Activated CD4-positive, alpha-beta T cell treated with anti-CD3 and anti-CD28 coated beads, Interleukin-2, amount 50 U/mL, for 24 hours (primary cell): ENCODE measurements around the gene ANKRD13B.
"Not testable (repeated sequence)": the region's sequence is repeated elsewhere in the genome, so short reads cannot be mapped to it uniquely, and the experiment has no call there.

Experiments
- DNase-seq, 2 donors: peaks; one replicate each; pipeline ENCODE4 v3.0.0-alpha.2; 2020; ENCODE audit warnings: low read depth in 1 of 2, low spot score in 1 of 2

Gene ANKRD13B

DNA sequence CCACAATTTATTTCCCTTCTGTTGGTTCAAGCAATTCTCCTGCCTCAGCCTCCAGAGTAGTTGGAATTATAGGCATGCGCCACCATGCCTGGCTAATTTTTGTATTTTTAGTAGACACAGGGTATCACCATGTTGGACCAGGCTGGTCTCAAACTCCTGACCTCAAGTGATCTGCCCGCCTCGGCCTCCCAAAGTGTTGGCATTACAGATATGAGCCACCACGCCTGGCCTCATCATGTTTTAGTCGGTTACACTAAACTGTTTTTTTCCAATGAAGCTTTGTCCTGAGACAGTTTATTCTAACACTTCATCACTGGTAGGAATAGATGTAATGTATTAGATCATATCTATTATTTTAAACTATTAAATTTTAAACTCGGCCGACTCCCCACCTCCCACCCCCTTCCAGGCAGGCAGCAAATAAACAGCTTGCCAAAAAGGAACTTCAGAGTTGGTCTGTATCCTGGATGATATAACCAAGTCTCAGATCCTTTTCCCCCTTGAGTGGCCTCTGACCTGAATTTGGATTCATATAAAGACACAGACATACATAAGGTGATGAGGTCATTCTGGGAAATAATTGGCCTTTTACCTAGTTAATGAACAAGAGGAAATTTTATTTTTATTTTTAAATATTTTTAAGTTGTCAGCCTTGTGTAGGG is 48.2 kb downstream of the ANKRD13B start:
- no peak for DNase-seq

DNA sequence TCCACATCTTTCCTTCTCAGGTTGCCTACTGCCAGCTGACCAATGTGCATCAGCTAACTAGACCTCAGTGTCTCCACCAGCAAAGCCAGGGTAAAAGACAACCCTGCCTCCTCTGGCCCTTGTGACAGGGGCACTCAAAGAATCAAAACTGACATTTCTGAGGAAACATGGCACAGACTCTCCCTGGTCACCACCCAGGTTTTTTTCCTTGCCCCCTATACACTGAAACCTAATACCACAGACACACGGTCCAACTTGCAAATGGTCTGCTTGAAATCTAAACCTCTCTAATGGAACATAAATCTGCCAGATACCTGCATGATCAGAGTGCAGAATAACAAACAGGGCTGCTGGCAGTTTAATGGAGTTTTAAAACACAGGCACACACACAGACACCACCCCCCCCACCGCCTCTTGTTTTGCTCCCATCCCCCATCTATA is 49.3 kb downstream of the ANKRD13B start:
- no peak for DNase-seq

DNA sequence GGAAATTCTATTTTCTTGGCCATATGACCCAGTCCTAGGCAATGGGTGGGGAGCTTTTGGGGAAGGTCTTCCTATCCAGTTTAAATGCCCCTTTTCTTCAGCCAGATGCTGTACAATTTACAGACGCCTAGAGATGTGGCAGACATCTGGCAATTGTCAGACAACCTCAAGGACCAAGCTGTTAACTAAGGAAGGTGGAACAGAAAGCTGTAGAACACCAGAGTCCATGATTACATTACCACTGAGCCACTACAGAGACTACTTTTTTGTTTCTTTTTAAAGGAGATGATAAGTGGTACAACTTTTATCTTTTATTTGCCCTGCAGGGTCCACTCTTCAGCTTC is 50.9 kb downstream of the ANKRD13B start:
- no peak for DNase-seq

DNA sequence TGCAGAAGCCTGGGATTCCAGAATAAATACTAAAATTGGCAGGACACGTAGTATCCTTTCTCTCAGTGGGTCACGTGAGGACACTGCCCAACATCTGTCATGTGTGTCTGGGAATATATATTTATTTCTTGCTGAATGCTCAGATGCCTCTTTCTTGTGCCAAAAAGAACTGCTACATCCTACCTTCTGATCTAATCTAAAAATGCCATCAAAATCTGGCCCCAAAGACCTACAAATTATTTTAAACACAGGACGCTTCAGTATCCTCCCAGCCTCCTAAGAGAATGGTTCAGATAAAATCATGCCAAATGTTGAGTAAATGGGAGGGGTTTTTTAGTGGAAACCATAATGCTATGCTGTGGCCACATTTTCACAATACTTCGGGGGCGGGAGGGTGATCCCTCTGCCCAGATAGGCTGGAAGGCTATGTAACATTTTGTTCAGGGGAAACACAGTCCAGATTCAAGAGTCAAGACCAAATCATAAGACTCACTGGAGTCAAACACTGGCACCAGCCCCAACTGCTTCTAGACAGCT is 52.7 kb downstream of the ANKRD13B start:
- DNase-seq = no peak

DNA sequence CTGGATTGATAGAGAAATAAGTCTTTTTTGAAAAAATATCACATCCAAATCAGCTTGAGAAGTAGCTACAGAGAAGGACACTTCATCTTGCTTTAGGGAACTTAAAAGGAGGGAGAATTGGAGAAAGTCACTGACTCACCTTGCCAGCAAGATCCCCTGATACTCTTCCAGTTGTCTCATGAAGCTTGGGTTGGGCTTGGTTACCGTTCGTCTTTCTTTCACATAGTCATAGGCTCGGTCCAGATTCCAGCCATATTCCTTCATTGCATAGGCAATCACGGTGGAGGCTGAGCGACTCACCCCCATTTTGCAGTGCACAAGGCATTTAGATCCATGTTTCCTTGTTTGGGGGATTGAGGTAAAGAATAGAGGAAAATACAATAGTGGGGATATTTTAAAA is 55.1 kb downstream of the ANKRD13B start:
- no peak for DNase-seq

DNA sequence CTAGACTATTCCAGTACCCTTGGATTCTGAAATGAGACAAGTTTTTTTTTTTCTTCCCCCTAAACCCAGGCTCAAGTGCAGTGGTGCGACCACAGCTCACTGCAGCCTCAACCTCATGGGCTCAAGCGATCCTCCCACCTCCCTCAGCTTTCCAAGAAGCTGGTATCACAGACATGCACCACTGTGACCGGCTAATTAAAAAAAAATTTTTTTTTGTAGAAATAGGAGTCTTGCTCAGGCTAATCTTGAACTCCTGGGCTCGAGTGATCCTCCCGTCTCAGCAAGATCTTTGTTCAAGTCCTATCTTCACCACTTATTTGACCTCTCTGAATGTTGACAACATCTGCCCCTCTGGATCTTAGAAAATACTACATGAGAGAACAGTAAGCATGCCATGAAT is 56.4 kb downstream of the ANKRD13B start:
- no peak for DNase-seq

DNA sequence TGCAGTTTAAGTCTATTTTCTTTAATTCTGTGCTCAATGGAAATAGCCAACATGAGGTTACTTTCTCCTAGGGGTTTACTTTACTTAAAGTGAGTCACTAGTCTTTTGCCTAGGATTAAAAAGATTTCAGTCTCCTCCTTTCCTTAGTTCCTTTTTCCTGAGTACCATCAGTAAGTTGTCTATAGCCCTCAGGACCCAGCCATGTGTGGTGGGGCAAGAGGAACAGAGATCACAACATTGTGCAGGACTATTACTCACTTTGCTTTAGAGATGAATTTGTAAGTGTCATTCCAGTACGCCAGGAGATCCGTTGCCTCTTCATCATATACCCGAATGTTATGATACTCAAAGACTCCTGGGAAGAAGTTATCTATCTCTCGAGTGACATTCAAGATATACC is 57.5 kb downstream of the ANKRD13B start:
- DNase-seq = no peak

DNA sequence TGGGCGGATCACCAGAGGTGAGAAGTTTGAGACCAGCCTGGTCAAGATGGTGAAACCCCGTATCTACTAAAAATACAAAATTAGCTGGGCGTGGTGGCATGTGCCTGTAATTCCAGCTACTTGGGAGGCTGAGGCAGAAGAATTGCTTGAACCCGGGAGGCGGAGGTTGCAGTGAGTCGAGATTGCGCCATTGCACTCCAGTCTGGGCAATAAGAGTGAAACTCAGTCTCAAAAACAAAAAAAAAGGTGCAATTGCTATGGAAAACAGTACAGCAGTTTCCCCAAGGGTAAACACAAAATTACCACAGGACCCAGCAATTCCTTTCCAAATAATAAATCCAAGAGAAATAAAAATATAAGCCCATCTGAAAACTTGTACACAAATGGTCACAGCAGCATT is 59.0 kb downstream of the ANKRD13B start:
- DNase-seq = not testable (repeated sequence)

DNA sequence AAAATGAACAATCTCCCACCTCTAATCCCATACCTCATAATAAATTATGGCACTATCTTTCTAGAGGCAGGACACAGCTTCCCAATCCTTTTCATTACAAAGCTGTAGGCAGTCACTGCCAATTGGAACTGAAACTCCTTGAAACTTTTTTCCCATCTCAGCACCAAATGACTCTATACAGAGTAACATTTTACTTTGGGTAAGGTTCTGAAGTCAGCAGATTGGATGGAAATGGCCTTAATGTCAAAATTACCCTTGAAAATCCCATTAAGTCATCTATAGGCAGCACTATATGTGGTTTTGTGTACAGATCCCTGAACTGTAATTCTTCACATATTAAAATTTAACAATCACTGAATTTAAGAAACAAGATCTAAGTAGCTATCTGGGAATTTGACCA is 60.0 kb downstream of the ANKRD13B start:
- no peak for DNase-seq

DNA sequence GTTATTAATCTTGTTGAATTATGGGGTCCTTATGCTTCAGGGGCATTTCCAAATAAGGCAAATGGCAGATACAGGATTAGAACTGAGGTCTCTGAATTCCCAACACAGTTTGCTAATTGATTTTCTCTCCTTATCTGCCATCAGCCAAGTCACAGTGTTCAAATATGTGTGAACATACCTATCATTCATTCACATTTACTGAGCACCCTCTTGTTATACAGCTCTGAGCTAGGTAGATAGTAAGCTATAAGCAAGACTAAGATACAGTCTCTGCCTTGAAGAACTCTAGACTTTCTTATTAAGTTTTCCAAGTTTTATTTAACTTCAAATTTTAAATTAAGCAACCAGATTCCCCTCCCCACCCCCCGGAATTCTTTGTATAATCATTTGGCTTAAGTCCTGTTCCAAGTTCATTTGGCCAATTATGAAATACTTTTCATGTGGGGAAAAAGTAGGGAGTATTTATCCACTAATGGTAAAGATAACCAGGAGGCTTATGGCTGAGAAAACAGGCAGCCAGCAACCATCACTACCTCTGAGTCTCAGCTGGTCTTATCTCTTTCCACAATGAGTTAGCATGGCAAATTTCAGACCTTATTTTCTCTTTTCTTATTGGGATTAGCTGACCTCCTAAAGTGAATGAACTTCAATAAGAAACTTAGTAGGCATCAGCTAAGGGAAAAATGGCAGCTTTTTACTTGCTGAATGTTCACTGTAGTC is 61.2 kb downstream of the ANKRD13B start:
- DNase-seq = no peak

DNA sequence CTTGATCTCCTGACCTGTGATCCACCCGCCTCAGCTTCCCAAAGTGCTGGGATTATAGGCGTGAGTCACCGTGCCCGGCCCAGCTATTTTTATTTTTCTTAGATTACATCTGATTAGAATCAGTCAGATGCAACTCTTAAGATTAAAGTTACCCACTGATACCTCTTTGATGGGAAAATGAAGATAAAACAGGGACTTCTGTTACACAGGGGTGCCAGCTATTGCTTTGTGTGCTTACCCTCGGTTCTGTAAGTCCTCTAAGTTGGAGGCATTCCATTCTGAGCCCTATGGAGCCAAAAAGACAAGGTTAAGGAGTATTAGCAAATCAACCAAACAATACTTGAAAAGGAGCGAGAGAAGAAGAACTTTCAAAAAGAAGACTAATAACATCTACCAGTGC is 62.4 kb downstream of the ANKRD13B start:
- DNase-seq = no peak

DNA sequence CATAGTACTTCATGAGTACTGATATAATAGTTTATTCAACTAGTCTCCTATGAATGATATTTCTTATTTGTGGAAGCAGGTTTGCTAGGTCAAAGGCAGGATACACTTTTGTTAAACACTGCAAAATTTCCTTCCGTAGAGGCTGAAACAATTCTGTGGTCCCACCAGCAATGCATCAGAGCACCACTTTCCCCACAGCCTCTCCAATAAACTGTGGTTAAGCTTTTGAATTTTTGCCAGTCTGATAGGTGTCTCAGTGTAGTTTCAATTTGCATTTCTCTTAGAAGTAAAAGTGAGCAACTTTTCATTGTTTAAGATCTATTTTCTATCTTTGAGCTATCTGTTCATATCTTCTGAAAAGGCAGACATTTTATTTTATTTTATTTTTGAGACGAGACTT is 66.2 kb downstream of the ANKRD13B start:
- DNase-seq = no peak

DNA sequence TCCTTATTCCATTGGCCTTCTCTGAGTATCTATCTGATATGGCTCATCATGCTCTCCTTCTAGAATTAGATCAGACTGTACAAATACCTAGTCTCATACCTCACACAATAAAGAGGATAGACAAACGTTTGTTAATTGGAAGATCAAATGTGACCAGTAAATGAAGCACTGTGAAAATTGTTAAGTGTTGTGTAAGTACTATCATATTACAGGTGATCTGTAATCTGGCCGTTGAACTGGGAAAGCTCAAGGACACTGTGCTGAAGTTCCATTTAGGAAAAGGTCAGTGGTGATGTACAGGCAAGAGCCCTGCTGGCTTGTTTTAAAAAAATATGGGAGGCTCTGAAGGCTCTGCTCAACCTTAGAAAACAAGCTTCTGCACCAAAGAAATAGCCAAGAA is 68.3 kb downstream of the ANKRD13B start:
- no peak for DNase-seq

DNA sequence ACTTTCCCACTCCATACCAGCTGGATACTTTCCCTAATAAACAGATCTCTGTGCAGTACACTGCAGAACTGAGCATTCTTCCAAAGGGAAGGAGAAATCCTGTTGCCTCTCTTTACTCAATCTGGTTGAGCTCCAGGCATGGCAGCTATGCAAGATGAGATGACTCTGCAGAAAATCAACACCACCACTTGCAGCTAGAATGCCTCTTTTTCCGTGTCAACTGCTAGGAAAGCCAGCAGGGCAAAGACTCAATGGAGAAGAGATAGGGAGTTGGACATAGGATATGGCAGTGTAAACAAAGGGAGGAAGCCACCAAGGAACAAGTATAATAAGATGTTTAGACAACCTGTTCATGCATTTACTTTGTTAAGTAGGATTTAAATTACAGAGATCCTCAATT is 70.2 kb downstream of the ANKRD13B start:
- DNase-seq = no peak
